Measurements from ENCODE around the gene DIS3L.

DNA sequence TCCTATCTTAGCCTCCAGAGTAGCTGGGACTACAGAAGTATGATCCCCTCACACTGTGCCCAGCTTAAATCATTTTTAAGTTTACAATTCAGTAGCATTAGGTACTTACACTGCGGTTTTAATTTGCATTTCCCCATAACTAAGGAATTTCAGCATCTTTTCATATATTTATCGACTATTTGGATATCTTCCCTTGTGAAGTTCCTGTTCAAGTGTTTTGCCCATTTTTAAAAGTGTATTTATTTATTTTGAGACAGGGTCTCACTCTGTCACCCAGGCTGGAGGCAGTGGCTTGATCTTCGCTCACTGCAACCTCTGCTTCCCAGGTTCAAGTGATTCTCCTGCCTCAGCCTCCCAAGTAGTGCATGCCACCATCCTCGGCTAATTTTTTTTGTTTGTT lies 80.8 kb downstream of the DIS3L start:
- no peak for TF ChIP-seq CTCF (IDR thresholded peaks at IDR 0.05)
- TF ChIP-seq POLR2A (IDR thresholded peaks at IDR 0.05) = no peak

Measured in right lobe of liver (tissue), 4 donors.